Choroid plexus epithelial cell (primary cell): Measurements from ENCODE around the gene IGIP.

Source experiments
- DNase-seq: peaks from one replicate; pipeline ENCODE4 v3.0.0-alpha.2; 2010; ENCODE audit warnings: low read depth
- H3K4me3 ChIP-seq: 2 replicates; pipeline ENCODE4 v1.5.1; 2011; ENCODE audit warnings: low read depth, mild to moderate bottlenecking, control low read depth, low read length, moderate library complexity
- TF ChIP-seq, protein P1 (sequence below): conservative IDR thresholded peaks from 2 replicates; pipeline ENCODE4 v1.5.1; 2011; ENCODE audit warnings: low read depth, mild to moderate bottlenecking, control low read depth, inconsistent platforms, low read length, moderate library complexity

The IGIP gene

DNA sequence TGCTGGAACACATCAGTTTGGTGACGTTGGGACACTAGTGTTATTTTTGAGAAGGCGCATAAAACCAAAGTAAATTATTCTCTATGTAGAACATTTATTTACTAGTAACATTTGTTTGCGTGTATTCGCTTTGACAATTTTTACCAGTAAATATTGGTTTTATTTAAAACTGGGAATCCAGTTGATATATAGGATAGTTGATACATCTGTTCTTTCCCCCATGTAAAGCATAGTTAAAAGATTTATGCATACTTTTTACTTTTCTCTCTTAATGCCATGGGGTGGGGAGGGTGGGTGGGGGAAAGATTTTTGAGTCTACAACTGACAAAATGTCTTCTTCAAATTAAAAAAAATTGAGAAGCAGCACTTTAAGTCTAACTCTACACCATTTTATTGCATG is at the start of gene IGIP:
IGIP (plus strand) TSS at position 301 of the 400 bp plus-strand sequence. CDS start 2,540 bp downstream, outside the sequence.
- DNase-seq: no peak
- TF ChIP-seq, protein P1, sequence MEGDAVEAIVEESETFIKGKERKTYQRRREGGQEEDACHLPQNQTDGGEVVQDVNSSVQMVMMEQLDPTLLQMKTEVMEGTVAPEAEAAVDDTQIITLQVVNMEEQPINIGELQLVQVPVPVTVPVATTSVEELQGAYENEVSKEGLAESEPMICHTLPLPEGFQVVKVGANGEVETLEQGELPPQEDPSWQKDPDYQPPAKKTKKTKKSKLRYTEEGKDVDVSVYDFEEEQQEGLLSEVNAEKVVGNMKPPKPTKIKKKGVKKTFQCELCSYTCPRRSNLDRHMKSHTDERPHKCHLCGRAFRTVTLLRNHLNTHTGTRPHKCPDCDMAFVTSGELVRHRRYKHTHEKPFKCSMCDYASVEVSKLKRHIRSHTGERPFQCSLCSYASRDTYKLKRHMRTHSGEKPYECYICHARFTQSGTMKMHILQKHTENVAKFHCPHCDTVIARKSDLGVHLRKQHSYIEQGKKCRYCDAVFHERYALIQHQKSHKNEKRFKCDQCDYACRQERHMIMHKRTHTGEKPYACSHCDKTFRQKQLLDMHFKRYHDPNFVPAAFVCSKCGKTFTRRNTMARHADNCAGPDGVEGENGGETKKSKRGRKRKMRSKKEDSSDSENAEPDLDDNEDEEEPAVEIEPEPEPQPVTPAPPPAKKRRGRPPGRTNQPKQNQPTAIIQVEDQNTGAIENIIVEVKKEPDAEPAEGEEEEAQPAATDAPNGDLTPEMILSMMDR: no peak
- no peak within 1 kb of the TSS for H3K4me3 ChIP-seq

DNA sequence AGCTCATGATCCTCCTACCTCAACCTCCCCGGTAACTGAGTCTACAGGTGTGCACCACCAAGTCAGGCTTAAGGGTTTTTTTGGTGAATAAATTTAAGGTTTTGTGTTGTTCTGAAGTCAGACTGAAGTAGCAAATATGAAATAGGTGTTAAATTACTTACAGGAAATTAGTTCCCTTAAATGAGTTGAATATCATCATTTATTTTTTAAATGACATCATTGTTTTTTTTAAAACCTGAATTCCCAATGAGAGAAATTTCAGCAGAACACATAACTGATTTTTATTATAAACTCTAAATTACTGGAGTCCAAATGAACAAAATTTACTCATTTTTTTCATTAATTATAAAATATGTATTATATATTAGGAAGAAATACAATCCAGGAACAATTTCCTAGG is 49.6 kb upstream of the IGIP start:
- TF ChIP-seq, protein P1: no peak
- no peak overlapping the region for H3K4me3 ChIP-seq
- DNase-seq: no peak

DNA sequence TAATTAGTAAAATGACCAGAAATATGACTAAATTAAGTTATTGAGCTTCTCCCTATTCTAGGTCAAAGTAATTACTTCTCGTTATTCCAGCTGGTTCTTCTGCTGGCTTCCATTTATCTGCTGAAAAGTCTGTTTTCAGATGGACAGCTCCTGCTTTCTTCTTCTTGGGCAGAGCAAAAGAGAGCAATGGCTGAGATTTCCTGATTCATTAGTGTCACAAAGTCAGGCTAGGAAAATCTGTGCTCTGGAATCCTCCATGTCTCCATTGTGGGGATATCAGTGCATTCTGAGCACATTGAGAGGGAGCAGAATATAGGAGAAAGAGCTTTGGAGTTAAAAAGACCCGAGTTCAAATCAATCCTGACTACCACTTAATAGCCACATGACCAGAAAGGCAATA is 48.9 kb upstream of the IGIP start:
- H3K4me3 ChIP-seq: no peak overlapping the region
- TF ChIP-seq, protein P1: no peak
- DNase-seq: no peak

DNA sequence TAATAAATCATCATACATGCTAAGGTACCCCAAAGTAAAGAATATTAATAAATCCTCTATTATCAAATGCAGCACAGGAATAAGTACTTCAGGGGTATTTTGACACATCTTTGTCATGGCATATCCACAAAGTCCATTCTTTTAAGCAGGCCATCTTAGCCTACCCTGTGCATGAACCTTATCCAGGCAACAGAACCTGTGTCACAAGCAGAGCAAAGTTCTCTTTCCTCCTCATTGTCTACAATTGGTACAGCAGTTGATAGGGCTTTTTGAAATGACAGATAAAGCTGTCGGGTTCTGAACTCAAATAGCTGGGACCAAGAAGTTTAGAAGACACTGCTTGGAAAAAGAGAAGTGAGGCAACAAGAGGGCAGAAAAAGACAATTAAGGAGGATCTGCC is 42.6 kb upstream of the IGIP start:
- no peak overlapping the region for H3K4me3 ChIP-seq
- DNase-seq: no peak
- TF ChIP-seq, protein P1: no peak

DNA sequence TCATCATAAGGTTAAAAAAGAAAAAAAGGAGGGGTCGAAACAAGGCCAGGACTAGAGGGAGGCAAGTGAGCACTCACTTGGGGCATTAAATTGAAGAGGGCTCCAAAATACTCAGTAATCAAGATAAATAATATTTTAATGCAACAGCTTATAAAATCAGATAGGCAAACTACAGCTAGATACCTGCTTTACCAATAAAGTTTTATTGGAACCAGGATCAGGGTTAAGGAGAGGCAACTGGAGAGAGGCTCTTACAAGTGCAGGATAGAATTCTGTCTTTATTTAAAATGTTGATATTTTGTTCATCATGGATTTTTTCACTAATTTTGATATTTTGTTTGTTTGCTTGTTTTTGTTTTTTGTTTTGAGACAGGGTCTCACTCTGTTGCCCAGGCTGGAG is 42.1 kb upstream of the IGIP start:
- no peak for DNase-seq
- TF ChIP-seq, protein P1: no peak
- H3K4me3 ChIP-seq: no peak overlapping the region

DNA sequence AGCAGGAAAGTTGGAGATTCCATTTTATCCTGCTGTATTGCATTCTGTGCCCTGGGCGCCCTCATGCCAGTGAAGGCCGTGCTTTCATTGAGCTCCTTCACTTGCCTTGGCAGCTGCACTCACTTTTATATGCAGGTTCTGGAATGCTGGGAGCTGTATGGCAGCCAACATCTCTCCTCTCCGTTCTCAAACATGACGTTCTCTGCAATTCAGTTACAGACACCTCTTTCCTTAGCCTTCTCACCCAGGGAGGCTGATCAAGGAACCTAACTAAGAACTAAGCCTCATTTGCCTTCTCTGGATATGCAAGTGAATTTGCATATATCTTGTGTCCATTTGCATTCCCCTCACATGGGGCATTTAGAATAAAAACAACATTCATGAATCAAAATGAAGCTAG is 41.2 kb upstream of the IGIP start:
- DNase-seq: no peak
- no peak overlapping the region for H3K4me3 ChIP-seq
- TF ChIP-seq, protein P1: no peak

DNA sequence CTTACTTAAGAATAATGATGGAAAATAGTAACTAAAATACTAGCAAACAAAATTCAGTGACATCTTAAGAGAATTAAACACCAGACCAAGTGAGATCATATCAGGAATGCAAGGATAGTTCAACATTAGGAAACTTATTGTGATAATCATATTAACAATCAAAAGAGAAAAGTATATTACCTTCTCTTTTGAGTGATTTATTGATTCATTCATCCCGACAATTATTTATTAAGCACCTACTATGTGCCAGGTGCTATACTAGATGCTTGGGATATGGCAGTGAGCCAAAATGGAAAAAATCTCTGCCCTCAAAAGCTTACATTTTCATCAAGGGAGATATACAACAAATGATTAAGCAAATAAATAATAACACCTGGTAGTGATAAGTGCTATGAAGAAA is 35.5 kb upstream of the IGIP start:
- DNase-seq: no peak
- H3K4me3 ChIP-seq: no peak overlapping the region
- TF ChIP-seq, protein P1: no peak
